Measurements from ENCODE around the gene RIMBP2.

DNA sequence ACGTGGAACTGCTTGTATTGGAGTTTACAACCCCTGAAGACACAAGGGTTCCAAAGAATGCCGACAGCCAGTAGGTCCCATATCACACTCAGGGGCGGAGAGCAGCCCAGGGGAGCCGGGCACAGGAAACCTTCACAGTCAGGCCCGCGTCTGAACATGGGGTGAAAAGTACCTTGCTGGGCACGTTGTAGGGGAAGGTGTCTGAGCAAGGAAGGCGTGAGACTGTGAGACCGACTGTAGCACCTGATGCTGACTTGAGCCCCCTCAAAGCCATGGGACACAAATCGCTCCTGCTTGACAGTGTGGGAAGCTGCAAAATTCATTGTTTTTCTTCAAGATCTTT lies 14.7 kb downstream of the RIMBP2 start:
- TF ChIP-seq, protein P1, sequence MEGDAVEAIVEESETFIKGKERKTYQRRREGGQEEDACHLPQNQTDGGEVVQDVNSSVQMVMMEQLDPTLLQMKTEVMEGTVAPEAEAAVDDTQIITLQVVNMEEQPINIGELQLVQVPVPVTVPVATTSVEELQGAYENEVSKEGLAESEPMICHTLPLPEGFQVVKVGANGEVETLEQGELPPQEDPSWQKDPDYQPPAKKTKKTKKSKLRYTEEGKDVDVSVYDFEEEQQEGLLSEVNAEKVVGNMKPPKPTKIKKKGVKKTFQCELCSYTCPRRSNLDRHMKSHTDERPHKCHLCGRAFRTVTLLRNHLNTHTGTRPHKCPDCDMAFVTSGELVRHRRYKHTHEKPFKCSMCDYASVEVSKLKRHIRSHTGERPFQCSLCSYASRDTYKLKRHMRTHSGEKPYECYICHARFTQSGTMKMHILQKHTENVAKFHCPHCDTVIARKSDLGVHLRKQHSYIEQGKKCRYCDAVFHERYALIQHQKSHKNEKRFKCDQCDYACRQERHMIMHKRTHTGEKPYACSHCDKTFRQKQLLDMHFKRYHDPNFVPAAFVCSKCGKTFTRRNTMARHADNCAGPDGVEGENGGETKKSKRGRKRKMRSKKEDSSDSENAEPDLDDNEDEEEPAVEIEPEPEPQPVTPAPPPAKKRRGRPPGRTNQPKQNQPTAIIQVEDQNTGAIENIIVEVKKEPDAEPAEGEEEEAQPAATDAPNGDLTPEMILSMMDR (IDR thresholded peaks at IDR 0.05), result no peak
- TF ChIP-seq EZH2 (IDR thresholded peaks at IDR 0.05) (no peak), EZH2phosphoT487 (IDR thresholded peaks at IDR 0.05) (no peak)
